ENCODE results near the gene SLC39A2. TPM values are rescaled to one million over a fixed set of nuclear protein-coding genes. Genes with fewer than 3 reads are reported as not detected.

SLC39A2 gene
- total and polyA plus RNA-seq, 9 of the 15 experiments (the other 6 are each of a cell fraction or from before 2014, with no cell fraction given): 0.06 to 0.09 TPM; not detected in 7

- TF ChIP-seq ARID3B (CRISPR knock-in tag; IDR thresholded peaks at IDR 0.05; ENCODE audit: borderline replicate concordance) (no peak), ZBTB49 (CRISPR knock-in tag; IDR thresholded peaks at IDR 0.05; ENCODE audit: borderline replicate concordance) (no peak), TBL1XR1 (IDR thresholded peaks at IDR 0.05; ENCODE audit: low read length in 2 of 2) (no peak), FOXM1 (IDR thresholded peaks at IDR 0.05; ENCODE audit: low read depth) (no peak), FOXM1 (CRISPR knock-in tag; IDR thresholded peaks at IDR 0.05; ENCODE audit: low read depth) (no peak), RAD21 (CRISPR knock-in tag; conservative IDR thresholded peaks at IDR 0.05 in 1 of 2, IDR thresholded peaks at IDR 0.05 in 1 of 2) (peak in 1 of 2 experiments; percentile 37; a peak in 2 of 4 replicates), ZNF282 (CRISPR knock-in tag; IDR thresholded peaks at IDR 0.05) (no peak), NFXL1 (CRISPR knock-in tag; IDR thresholded peaks at IDR 0.05) (no peak), L3MBTL2 (IDR thresholded peaks at IDR 0.05) (no peak), ATF4 (CRISPR knock-in tag; IDR thresholded peaks at IDR 0.05) (no peak), NFRKB (IDR thresholded peaks at IDR 0.05; ENCODE audit: low read depth) (peak; percentile 80), PKNOX1 (IDR thresholded peaks at IDR 0.05) (peak; percentile 54), ZNF79 (CRISPR knock-in tag; IDR thresholded peaks at IDR 0.05; ENCODE audit: low read depth) (no peak), ZNF253 (CRISPR knock-in tag; conservative IDR thresholded peaks at IDR 0.05) (no peak), BHLHE40 (IDR thresholded peaks at IDR 0.05; ENCODE audit: low read length) (peak; percentile 60), BRD9 (IDR thresholded peaks at IDR 0.05; ENCODE audit: low read depth, partially characterized antibody) (no peak), CAMTA2 (CRISPR knock-in tag; conservative IDR thresholded peaks at IDR 0.05) (no peak), ZNF384 (IDR thresholded peaks at IDR 0.05; ENCODE audit: low read depth, low read length) (no peak), MBD2 (IDR thresholded peaks at IDR 0.05; ENCODE audit: borderline replicate concordance, low read depth) (peak; percentile 100), ELF2 (CRISPR knock-in tag; IDR thresholded peaks at IDR 0.05) (no peak), BRD4 (IDR thresholded peaks at IDR 0.05) (no peak), ZNF232 (CRISPR knock-in tag; IDR thresholded peaks at IDR 0.05) (no peak)
These were observed 9.1 kb upstream of the SLC39A2 start, which contains the start of gene METTL17 (continued) for GRCh38 chr14:20989787-20990600.

Data from K562 (cell line).